Endothelial cell (in vitro differentiated cells): ENCODE results near the gene HCRTR1. TPM values are rescaled to one million over a fixed set of nuclear protein-coding genes. Genes with fewer than 3 reads are reported as not detected.

Experiments used
- DNase-seq: peaks from one replicate; pipeline ENCODE4 v3.0.0; 2021; ENCODE audit warnings: low spot score
- H3K27ac Mint-ChIP-seq: one replicate; pipeline ENCODE4 v1.8.0; 2021; ENCODE audit warnings: mixed read lengths, inconsistent platforms; ENCODE audit not compliant: unreplicated experiment
- H3K27me3 Mint-ChIP-seq: one replicate; pipeline ENCODE4 v1.8.0; 2021; ENCODE audit warnings: mild to moderate bottlenecking, moderate library complexity, mixed read lengths, inconsistent platforms; ENCODE audit not compliant: unreplicated experiment
- H3K36me3 Mint-ChIP-seq: one replicate; pipeline ENCODE4 v1.8.0; 2021; ENCODE audit warnings: mild to moderate bottlenecking, low read depth, mixed read lengths, inconsistent platforms; ENCODE audit not compliant: unreplicated experiment
- H3K4me1 Mint-ChIP-seq: one replicate; pipeline ENCODE4 v1.8.0; 2021; ENCODE audit warnings: mild to moderate bottlenecking, mixed read lengths, inconsistent platforms; ENCODE audit not compliant: unreplicated experiment
- H3K4me3 Mint-ChIP-seq: one replicate; pipeline ENCODE4 v1.8.0; 2021; ENCODE audit warnings: mild to moderate bottlenecking, mixed read lengths, inconsistent platforms; ENCODE audit not compliant: unreplicated experiment
- H3K9me3 Mint-ChIP-seq: one replicate; pipeline ENCODE4 v1.8.0; 2021; ENCODE audit warnings: mixed read lengths, inconsistent platforms; ENCODE audit not compliant: unreplicated experiment
- CTCF ChIP-seq: fragments of 200-600 bp; sonication (generic); IDR thresholded peaks from one replicate; pipeline ENCODE4 v1.5.0; 2021; ENCODE audit warnings: antibody characterized with exemption; ENCODE audit not compliant: unreplicated experiment
- total RNA-seq: library from RNA; stranded (reverse); fragmentation: NEBNext Ultra II Directional; extraction: Animal tissue kit (Norgen Biotek cat#: 25700); gene quantifications from one replicate; pipeline ENCODE4 v1.2.1, GENCODE V29; 2021; ENCODE audit not compliant: unreplicated experiment

The HCRTR1 gene
- total RNA-seq, 1 donor from 2014 or later: not detected

GRCh38 chr1:31602081-31602480 lies 15.4 kb upstream of the HCRTR1 start:
- no peaks in the 10 kb centered on the region for H3K9me3 Mint-ChIP-seq
- no peaks in the 10 kb centered on the region for H3K4me1 Mint-ChIP-seq
- no peak overlapping the region for H3K4me3 Mint-ChIP-seq
- H3K27me3 Mint-ChIP-seq: no peaks in the 10 kb centered on the region
- no peak overlapping the region for H3K27ac Mint-ChIP-seq
- H3K36me3 Mint-ChIP-seq: no peaks in the 10 kb centered on the region
- TF ChIP-seq CTCF: no peak
- no peak for DNase-seq

GRCh38 chr1:31605908-31606427 lies 11.5 kb upstream of the HCRTR1 start:
- no peak for DNase-seq
- Mint-ChIP-seq H3K4me1 (no peaks in the 10 kb centered on the region), H3K27ac (no peak overlapping the region), H3K36me3 (no peaks in the 10 kb centered on the region), H3K9me3 (no peaks in the 10 kb centered on the region), H3K4me3 (no peak overlapping the region), H3K27me3 (peaks cover 3% of the 10 kb centered on the region)
- TF ChIP-seq CTCF: no peak

- Mint-ChIP-seq H3K27me3 (peaks cover 3% of the 10 kb centered on the region), H3K9me3 (no peaks in the 10 kb centered on the region), H3K27ac (no peak overlapping the region), H3K36me3 (no peaks in the 10 kb centered on the region), H3K4me3 (no peak overlapping the region), H3K4me1 (no peaks in the 10 kb centered on the region)
- TF ChIP-seq CTCF: no peak
- DNase-seq: no peak
These were observed 10.1 kb upstream of the HCRTR1 start for GRCh38 chr1:31607360-31607759.

- no peak overlapping the region for H3K4me3 Mint-ChIP-seq
- DNase-seq: no peak
- TF ChIP-seq CTCF: no peak
- H3K27ac Mint-ChIP-seq: no peak overlapping the region
- H3K4me1 Mint-ChIP-seq: peaks cover 10% of the 10 kb centered on the region
- no peaks in the 10 kb centered on the region for H3K9me3 Mint-ChIP-seq
- H3K36me3 Mint-ChIP-seq: no peaks in the 10 kb centered on the region
- H3K27me3 Mint-ChIP-seq: peaks cover 8% of the 10 kb centered on the region
These were observed 7.9 kb upstream of the HCRTR1 start for GRCh38 chr1:31609514-31610118.

GRCh38 chr1:31614414-31615005 lies 3.0 kb upstream of the HCRTR1 start:
- Mint-ChIP-seq H3K9me3 (no peaks in the 10 kb centered on the region), H3K27me3 (peaks cover 13% of the 10 kb centered on the region), H3K4me3 (no peak overlapping the region), H3K27ac (no peak overlapping the region), H3K4me1 (peaks cover 17% of the 10 kb centered on the region), H3K36me3 (peaks cover 5% of the 10 kb centered on the region)
- no peak for TF ChIP-seq CTCF
- DNase-seq: no peak
